Chondrocyte (in vitro differentiated cells): Measurements from ENCODE around the gene THAP8. TPM values are rescaled to one million over a fixed set of nuclear protein-coding genes. Genes with fewer than 3 reads are reported as not detected.
"Not testable (repeated sequence)": the region's sequence is repeated elsewhere in the genome, so short reads cannot be mapped to it uniquely, and the experiment has no call there.

Experiments used
- DNase-seq: peaks from one replicate; pipeline ENCODE4 v3.0.0; 2021; ENCODE audit warnings: mixed read lengths, low spot score
- H3K27ac Mint-ChIP-seq: one replicate; pipeline ENCODE4 v1.8.0; 2021; ENCODE audit warnings: mild to moderate bottlenecking, moderate library complexity, mixed read lengths; ENCODE audit not compliant: unreplicated experiment
- H3K27me3 Mint-ChIP-seq: 2 replicates; pipeline ENCODE4 v1.8.0; 2021; ENCODE audit warnings: low read depth, mixed read lengths
- H3K36me3 Mint-ChIP-seq: 2 replicates; pipeline ENCODE4 v1.8.0; 2021; ENCODE audit warnings: low read depth, mixed read lengths
- H3K4me1 Mint-ChIP-seq: 2 replicates; pipeline ENCODE4 v1.8.0; 2021; ENCODE audit warnings: low read depth, mild to moderate bottlenecking, mixed read lengths
- H3K4me3 Mint-ChIP-seq: one replicate; pipeline ENCODE4 v1.8.0; 2021; ENCODE audit warnings: mild to moderate bottlenecking, moderate library complexity, mixed read lengths; ENCODE audit not compliant: unreplicated experiment
- H3K9me3 Mint-ChIP-seq: 2 replicates; pipeline ENCODE4 v1.8.0; 2021; ENCODE audit warnings: low read depth, mixed read lengths
- total RNA-seq: library from RNA; stranded (reverse); gene quantifications from 3 replicates; pipeline ENCODE4 v1.2.1, GENCODE V29; 2021
- TF ChIP-seq, protein P1 (sequence below): fragments of 200-600 bp; sonication (generic); IDR thresholded peaks from 2 replicates; pipeline ENCODE4 v1.5.0; 2021; ENCODE audit warnings: antibody characterized with exemption, mild to moderate bottlenecking, moderate library complexity

Gene THAP8
- total RNA-seq, 1 donor from 2014 or later = 8.9 TPM

DNA sequence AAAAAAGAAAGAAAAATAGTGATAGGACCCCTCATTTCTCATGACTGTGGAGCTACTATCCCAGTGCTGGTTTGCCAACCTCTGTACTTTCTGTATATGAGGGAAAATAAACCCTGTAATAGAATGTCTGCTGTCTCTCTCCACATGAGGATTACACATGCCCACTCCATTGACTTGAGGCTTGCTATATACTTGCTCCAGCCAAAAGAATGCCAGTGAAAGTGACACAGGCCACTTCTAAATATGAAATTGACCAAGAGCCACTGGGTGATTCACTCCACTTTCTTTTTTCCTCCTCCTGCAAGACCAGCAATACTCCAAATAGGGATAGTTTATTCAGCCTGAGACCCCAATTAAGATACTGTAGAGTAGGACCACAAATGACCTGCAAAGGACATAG lies 6.2 kb downstream of the THAP8 start:
- TF ChIP-seq, protein P1, sequence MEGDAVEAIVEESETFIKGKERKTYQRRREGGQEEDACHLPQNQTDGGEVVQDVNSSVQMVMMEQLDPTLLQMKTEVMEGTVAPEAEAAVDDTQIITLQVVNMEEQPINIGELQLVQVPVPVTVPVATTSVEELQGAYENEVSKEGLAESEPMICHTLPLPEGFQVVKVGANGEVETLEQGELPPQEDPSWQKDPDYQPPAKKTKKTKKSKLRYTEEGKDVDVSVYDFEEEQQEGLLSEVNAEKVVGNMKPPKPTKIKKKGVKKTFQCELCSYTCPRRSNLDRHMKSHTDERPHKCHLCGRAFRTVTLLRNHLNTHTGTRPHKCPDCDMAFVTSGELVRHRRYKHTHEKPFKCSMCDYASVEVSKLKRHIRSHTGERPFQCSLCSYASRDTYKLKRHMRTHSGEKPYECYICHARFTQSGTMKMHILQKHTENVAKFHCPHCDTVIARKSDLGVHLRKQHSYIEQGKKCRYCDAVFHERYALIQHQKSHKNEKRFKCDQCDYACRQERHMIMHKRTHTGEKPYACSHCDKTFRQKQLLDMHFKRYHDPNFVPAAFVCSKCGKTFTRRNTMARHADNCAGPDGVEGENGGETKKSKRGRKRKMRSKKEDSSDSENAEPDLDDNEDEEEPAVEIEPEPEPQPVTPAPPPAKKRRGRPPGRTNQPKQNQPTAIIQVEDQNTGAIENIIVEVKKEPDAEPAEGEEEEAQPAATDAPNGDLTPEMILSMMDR = no peak
- Mint-ChIP-seq H3K27ac (no peak overlapping the region), H3K27me3 (no peaks in the 10 kb centered on the region), H3K36me3 (no peaks in the 10 kb centered on the region), H3K9me3 (peaks cover 3% of the 10 kb centered on the region), H3K4me1 (peaks cover 15% of the 10 kb centered on the region), H3K4me3 (no peak overlapping the region)
- no peak for DNase-seq

DNA sequence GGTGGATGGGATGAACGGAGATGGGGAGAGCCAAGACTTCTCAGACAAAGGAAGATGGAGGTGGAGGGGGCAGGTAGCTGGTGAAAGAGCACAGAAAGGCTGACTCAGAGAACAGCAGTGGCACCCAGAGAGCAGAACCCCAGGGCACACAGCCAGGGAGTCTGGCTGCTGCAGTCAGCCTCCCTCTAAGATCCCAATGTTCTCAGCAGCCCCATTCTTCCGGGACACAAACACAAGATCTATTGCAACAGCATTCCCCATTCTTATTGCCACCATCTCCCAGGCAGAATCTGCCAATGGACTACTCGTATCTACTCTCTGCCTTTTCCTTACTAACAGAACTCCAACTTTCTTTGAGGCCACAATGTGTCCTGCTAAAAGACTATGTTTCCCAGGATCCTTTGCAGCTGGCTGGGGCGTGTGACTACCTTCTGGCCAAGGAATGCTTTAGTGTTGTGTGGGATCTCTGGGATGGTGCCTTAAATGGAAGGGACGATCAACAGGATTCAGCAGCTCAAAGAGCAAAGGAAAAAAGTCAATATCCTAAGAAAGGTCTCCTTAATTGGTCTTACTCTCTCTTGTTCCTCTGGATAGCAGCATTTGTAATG lies 7.5 kb downstream of the THAP8 start:
- Mint-ChIP-seq H3K36me3 (no peaks in the 10 kb centered on the region), H3K27me3 (no peaks in the 10 kb centered on the region), H3K27ac (no peak overlapping the region), H3K9me3 (peaks cover 3% of the 10 kb centered on the region), H3K4me3 (no peak overlapping the region), H3K4me1 (peaks cover 19% of the 10 kb centered on the region)
- TF ChIP-seq, protein P1 = no peak
- no peak for DNase-seq

DNA sequence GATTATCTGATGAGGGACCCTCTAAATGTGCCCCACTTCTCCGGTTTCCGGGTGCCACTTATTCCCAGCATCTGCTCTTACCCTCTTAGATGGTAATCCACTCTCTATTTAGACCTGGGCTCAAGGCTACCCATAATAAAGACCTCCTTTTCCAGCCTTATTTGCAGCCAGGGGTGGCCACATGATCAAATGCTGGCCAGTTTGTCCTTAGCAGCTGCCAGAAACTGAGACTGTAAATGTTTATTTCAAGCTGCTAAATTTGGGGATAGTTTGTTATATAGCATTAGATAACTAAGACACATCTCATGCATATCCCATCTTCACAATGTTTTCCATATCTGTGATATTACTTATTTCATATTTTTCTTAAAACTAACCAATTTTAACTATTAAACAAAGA lies 10.1 kb downstream of the THAP8 start:
- H3K4me3 Mint-ChIP-seq = no peak overlapping the region
- no peaks in the 10 kb centered on the region for H3K36me3 Mint-ChIP-seq
- peaks cover 3% of the 10 kb centered on the region for H3K9me3 Mint-ChIP-seq
- no peak for DNase-seq
- H3K27ac Mint-ChIP-seq = no peak overlapping the region
- H3K27me3 Mint-ChIP-seq = no peaks in the 10 kb centered on the region
- TF ChIP-seq, protein P1 = no peak
- H3K4me1 Mint-ChIP-seq = peaks cover 18% of the 10 kb centered on the region

DNA sequence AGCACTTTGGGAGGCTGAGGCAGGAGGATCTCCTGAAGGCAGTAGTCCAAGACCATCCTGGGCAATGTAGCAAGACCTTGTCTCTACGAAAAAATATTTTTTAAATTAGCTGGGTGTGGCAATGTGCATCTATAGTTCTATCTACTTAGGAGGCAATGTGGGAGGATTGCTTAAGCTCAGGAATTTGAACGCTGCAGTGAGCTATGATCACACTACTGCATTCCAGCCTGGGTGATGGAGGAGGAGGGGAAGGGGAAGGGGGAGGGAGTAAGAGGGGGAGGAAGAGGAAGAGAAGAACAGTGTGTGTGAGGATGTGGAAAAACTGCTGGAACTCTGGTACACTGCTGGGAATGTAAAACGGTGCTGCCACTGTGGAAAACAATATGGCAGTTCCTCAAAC lies 12.3 kb downstream of the THAP8 start:
- Mint-ChIP-seq H3K36me3 (no peaks in the 10 kb centered on the region), H3K27me3 (no peaks in the 10 kb centered on the region), H3K4me3 (no peak overlapping the region), H3K9me3 (peaks cover 3% of the 10 kb centered on the region), H3K27ac (peak overlapping the region; percentile 71), H3K4me1 (peaks cover 18% of the 10 kb centered on the region)
- no peak for DNase-seq
- TF ChIP-seq, protein P1 = no peak

DNA sequence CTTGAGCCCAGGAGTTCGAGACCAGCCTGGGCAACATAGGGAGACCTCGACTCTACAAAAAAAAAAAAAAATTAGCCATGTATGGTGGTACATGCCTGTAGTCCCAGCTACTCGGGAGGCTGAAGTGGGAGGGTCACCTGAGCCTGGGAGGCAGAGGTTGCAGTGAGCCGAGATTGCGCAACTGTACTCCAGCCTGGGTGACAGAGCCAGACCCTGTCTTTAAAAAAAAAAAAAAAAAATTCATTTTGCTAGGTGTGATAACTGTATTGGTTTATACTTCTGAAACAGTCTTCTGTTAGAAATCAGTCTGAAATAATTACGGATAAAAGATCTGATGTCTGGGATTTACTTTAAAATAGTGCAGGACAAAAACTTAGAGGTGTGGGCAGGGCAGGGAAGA lies 13.0 kb downstream of the THAP8 start:
- H3K36me3 Mint-ChIP-seq, H3K4me3 Mint-ChIP-seq, H3K9me3 Mint-ChIP-seq, H3K27me3 Mint-ChIP-seq, DNase-seq: not testable (repeated sequence)
- Mint-ChIP-seq H3K4me1 (peaks cover 14% of the 10 kb centered on the region), H3K27ac (peak overlapping the region; percentile 71)

DNA sequence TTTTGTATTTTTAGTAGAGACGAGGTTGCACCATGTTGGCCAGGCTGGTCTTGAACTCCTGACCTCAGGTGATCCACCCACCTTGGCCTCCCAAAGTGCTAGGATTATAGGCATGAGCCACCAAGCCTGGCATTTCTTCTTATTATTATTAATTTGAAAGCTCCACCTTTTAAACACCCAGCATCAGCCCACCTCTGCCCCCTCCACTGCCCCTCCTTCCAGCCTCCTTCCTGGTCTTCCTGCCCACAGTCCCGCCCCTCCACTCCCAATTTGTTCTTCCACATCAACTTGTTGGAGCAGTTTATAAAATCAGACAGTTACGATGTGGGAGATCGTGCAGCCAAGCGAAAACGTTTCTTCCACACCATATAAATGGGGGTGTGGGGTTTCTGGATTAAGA lies 13.6 kb downstream of the THAP8 start:
- Mint-ChIP-seq H3K4me3 (no peak overlapping the region), H3K4me1 (peaks cover 14% of the 10 kb centered on the region), H3K27me3 (no peaks in the 10 kb centered on the region), H3K27ac (no peak overlapping the region), H3K36me3 (no peaks in the 10 kb centered on the region), H3K9me3 (peaks cover 2% of the 10 kb centered on the region)
- TF ChIP-seq, protein P1 = no peak
- DNase-seq = no peak
